ENCODE measurements around the gene SH3BP4. TPM values are rescaled to one million over a fixed set of nuclear protein-coding genes. Genes with fewer than 3 reads are reported as not detected.

Gene SH3BP4
- total and polyA plus RNA-seq, 2 of the 13 experiments (the other 11 are each of a cell fraction or from before 2014, with no cell fraction given), result 34.6 to 99.1 TPM

DNA sequence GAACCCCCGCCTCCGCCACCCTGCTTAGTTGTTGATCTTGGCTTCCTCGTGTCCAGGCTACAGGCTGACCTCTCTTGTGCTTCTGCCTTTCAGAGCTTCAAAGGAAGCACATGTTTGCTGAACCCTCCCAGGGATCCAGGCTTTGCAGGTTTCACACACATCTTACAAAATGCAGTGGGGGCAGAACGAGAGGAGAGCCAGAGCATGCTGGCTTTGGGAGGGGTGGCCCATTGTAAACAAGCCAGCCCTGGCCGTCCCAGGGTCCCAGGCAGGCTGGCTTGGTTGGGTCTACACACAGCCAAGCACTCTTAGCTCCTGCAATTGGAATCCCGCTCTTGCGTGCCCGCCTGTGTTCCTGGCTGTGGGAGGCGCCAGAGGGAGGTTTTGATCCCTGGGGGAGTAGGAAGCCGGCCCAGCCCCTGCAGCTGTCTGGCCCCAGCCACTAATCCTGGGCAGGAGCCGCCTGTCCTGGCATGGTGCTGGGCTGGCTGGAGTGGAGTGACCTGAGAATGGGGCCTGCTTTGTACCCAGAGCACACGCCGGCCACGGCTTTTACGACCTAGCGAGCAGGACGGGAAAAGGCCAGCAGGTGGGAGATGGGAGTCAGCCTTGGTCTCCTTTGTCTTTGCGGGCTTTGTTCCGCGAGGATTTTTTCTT is 53.9 kb downstream of the SH3BP4 start (continued):
- peak; percentile 82 for TF ChIP-seq ZNF644 (CRISPR knock-in tag; IDR thresholded peaks at IDR 0.05; ENCODE audit: low read depth)
- TF ChIP-seq ZNF740 (CRISPR knock-in tag; IDR thresholded peaks at IDR 0.05), result no peak
- TF ChIP-seq RXRB (CRISPR knock-in tag; IDR thresholded peaks at IDR 0.05; ENCODE audit: borderline replicate concordance), result peak; percentile 95
- no peak for TF ChIP-seq NFIB (CRISPR knock-in tag; IDR thresholded peaks at IDR 0.05; ENCODE audit: borderline replicate concordance)
- peak; percentile 15; the same call in 1 of the 2 replicates for TF ChIP-seq HNF4G (IDR thresholded peaks at IDR 0.05; ENCODE audit: borderline replicate concordance, low read depth, low read length)
- peak; percentile 92 for TF ChIP-seq HNF4G (CRISPR knock-in tag; IDR thresholded peaks at IDR 0.05; ENCODE audit: borderline replicate concordance, low read depth)
- TF ChIP-seq, protein P1, sequence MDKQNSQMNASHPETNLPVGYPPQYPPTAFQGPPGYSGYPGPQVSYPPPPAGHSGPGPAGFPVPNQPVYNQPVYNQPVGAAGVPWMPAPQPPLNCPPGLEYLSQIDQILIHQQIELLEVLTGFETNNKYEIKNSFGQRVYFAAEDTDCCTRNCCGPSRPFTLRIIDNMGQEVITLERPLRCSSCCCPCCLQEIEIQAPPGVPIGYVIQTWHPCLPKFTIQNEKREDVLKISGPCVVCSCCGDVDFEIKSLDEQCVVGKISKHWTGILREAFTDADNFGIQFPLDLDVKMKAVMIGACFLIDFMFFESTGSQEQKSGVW (CRISPR knock-in tag; IDR thresholded peaks at IDR 0.05; ENCODE audit: borderline replicate concordance), result no peak
- peak; percentile 91 for TF ChIP-seq NKX3-1 (CRISPR knock-in tag; IDR thresholded peaks at IDR 0.05)
- TF ChIP-seq ZNF782 (CRISPR knock-in tag; IDR thresholded peaks at IDR 0.05; ENCODE audit: borderline replicate concordance), result peak; percentile 80; the same call in 1 of the 2 replicates
- TF ChIP-seq ZBTB3 (CRISPR knock-in tag; IDR thresholded peaks at IDR 0.05; ENCODE audit: borderline replicate concordance, low read depth), result peak; percentile 74; the same call in 1 of the 2 replicates
- TF ChIP-seq RARA (CRISPR knock-in tag; IDR thresholded peaks at IDR 0.05), result peak; percentile 93
- 0 out of 2 replicates have a peak, but pooled peaks have one; percentile 48 for TF ChIP-seq ZNF790 (CRISPR knock-in tag; IDR thresholded peaks at IDR 0.05; ENCODE audit: borderline replicate concordance)
- no peak for TF ChIP-seq ZFAT (CRISPR knock-in tag; conservative IDR thresholded peaks at IDR 0.05)
- TF ChIP-seq ZNF710 (CRISPR knock-in tag; IDR thresholded peaks at IDR 0.05; ENCODE audit: borderline replicate concordance), result peak; percentile 95; the same call in 1 of the 2 replicates
- peak; percentile 92 for TF ChIP-seq PTBP1 (IDR thresholded peaks at IDR 0.05; ENCODE audit: low read depth, low read length, poor library complexity, severe bottlenecking)

All from HepG2 (cell line).